ENCODE results near the gene ARFGEF3. TPM values are rescaled to one million over a fixed set of nuclear protein-coding genes. Genes with fewer than 3 reads are reported as not detected.
A peak's percentile ranks its signal among the peaks of the same experiment; 100 is the strongest.

Gene ARFGEF3
- total and polyA plus RNA-seq, 4 donors, result 0.06 to 0.33 (median 0.16) TPM

GRCh38 chr6:138257638-138258040 is 95.9 kb downstream of the ARFGEF3 start:
- no peak for DNase-seq (ENCODE audit: low spot score)
- no peaks in the 10 kb centered on the region for H3K9me3 ChIP-seq (ENCODE audit: control insufficient read depth in 4 of 4, low read length in 3 of 4)
- no peaks in the 10 kb centered on the region for H3K27me3 ChIP-seq (ENCODE audit: control insufficient read depth in 4 of 4, insufficient read depth in 4 of 4, low read length in 3 of 4)
- TF ChIP-seq GABPA (IDR thresholded peaks at IDR 0.05 in 1 of 2, conservative IDR thresholded peaks at IDR 0.05 in 1 of 2) (no peak), FOXA1 (IDR thresholded peaks at IDR 0.05) (no peak), TAF1 (conservative IDR thresholded peaks at IDR 0.05) (no peak), EGR1 (IDR thresholded peaks at IDR 0.05; ENCODE audit: low read depth in 2 of 2) (no peak), JUND (IDR thresholded peaks at IDR 0.05) (no peak), CTCF (IDR thresholded peaks at IDR 0.05; ENCODE audit: low read depth, low read length, missing input control) (no peak), RXRA (IDR thresholded peaks at IDR 0.05) (peak in 1 of 2 donors; percentile 7), REST (IDR thresholded peaks at IDR 0.05) (no peak), HNF4A (conservative IDR thresholded peaks at IDR 0.05) (peak; percentile 21 to 41), RAD21 (IDR thresholded peaks at IDR 0.05) (no peak), MAX (IDR thresholded peaks at IDR 0.05) (no peak), FOXA2 (IDR thresholded peaks at IDR 0.05) (no peak)
- WGBS, result 96% methylated on average over 1 of the region's 1 CpG
- no peak overlapping the region for H3K9ac ChIP-seq (ENCODE audit: low read depth in 1 of 2, low read length in 2 of 2)
- peaks cover 0 to 21% (median 4%) of the 10 kb centered on the region in 4 donors for H3K4me1 ChIP-seq (ENCODE audit: control insufficient read depth in 4 of 4, insufficient read depth in 4 of 4, low read length in 3 of 4)
- no peak overlapping the region for H3K4me3 ChIP-seq (ENCODE audit: low read depth in 1 of 3, low read length in 3 of 3)
- H3K36me3 ChIP-seq (ENCODE audit: control insufficient read depth in 4 of 4, insufficient read depth in 3 of 4, low read depth in 1 of 4, low read length in 3 of 4), result no peaks in the 10 kb centered on the region
- no peak overlapping the region for H3K27ac ChIP-seq (ENCODE audit: low read depth in 1 of 2, low read length in 2 of 2)

- H3K9me3 ChIP-seq (ENCODE audit: control insufficient read depth in 4 of 4, low read length in 3 of 4), result no peaks in the 10 kb centered on the region
- 93% methylated on average over 6 of the region's 6 CpGs for WGBS
Measured at GRCh38 chr6:138258197-138258596, 96.5 kb downstream of the ARFGEF3 start.

More at GRCh38 chr6:138258197-138258596, 96.5 kb downstream of the ARFGEF3 start:
- no peak overlapping the region for H3K9ac ChIP-seq (ENCODE audit: low read depth in 1 of 2, low read length in 2 of 2)
- H3K4me1 ChIP-seq (ENCODE audit: control insufficient read depth in 4 of 4, insufficient read depth in 4 of 4, low read length in 3 of 4), result peaks cover 0 to 21% (median 4%) of the 10 kb centered on the region in 4 donors
- no peaks in the 10 kb centered on the region for H3K36me3 ChIP-seq (ENCODE audit: control insufficient read depth in 4 of 4, insufficient read depth in 3 of 4, low read depth in 1 of 4, low read length in 3 of 4)
- DNase-seq (ENCODE audit: low spot score), result no peak
- no peak overlapping the region for H3K27ac ChIP-seq (ENCODE audit: low read depth in 1 of 2, low read length in 2 of 2)
- H3K4me3 ChIP-seq (ENCODE audit: low read depth in 1 of 3, low read length in 3 of 3), result no peak overlapping the region
- no peak for TF ChIP-seq FOXA2 (IDR thresholded peaks at IDR 0.05)
- no peak for TF ChIP-seq EGR1 (IDR thresholded peaks at IDR 0.05; ENCODE audit: low read depth in 2 of 2)
- TF ChIP-seq CTCF (IDR thresholded peaks at IDR 0.05; ENCODE audit: low read depth, low read length, missing input control), result no peak
- TF ChIP-seq HNF4G (IDR thresholded peaks at IDR 0.05), result no peak
- no peak for TF ChIP-seq MAX (IDR thresholded peaks at IDR 0.05)
- no peak for TF ChIP-seq ATF3 (IDR thresholded peaks at IDR 0.05)
- TF ChIP-seq ZBTB33 (IDR thresholded peaks at IDR 0.05), result no peak
- TF ChIP-seq RXRA (IDR thresholded peaks at IDR 0.05), result no peak
- no peak for TF ChIP-seq JUND (IDR thresholded peaks at IDR 0.05)
- no peak for TF ChIP-seq RAD21 (IDR thresholded peaks at IDR 0.05)
- H3K27me3 ChIP-seq (ENCODE audit: control insufficient read depth in 4 of 4, insufficient read depth in 4 of 4, low read length in 3 of 4), result no peaks in the 10 kb centered on the region
